Measurements from ENCODE around the gene GPATCH3. TPM values are rescaled to one million over a fixed set of nuclear protein-coding genes. Genes with fewer than 3 reads are reported as not detected.

GPATCH3 gene
- total and polyA plus RNA-seq, 2 donors from 2014 or later: 15.8 TPM

DNA sequence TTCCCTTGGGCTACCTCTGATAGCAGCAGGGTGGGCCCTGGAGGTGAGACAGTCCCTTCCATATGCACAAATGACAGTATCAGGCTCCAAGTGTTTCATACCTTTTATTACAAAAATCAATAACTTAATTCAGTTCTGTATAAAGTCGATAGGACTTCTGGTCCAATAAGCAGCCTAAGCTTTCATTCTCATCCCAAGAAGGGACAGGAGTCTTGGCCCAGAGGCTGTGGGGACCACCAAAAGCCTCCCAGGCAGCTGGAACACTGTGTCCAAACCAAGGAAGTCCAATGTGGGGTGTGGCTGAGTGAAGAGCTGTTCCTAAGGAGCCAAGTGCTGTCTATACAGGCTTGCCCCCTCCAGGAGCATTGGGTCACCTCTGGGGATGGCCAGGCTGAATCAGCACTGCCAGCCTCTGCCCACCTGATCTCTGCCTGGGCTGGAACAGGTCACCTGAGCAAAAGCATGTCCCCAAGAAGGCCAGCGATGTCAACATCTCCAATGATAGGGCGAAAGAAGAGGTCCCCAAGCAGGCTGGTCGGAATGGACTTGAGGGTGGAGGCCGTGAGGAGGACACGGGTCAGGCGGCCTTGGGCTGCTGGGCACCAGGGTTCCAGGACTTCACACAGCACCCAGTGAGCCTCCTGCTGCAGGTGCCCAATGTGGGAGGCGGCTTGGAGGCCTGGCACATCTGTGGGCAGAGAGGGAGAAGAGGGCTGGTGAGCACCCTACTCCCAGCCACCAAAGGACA is 11.3 kb upstream of the GPATCH3 start:
- no peaks in the 10 kb centered on the region for H3K27me3 ChIP-seq (ENCODE audit: control insufficient read depth, insufficient read depth, low read length)
- FAIRE-seq (no peak), DNase-seq (no peak)
- intact Hi-C loops (cut with DNase I): no loop called here
- no peak overlapping the region for H3K9ac ChIP-seq (ENCODE audit: low read length in 3 of 3)
- H3K4me3 ChIP-seq (ENCODE audit: low read length in 3 of 3): peak overlapping the region in 1 of 3 donors; percentile 75
- peak overlapping the region in 1 of 2 donors; percentile 18 for H3K27ac ChIP-seq (ENCODE audit: low read depth in 2 of 2, low read length in 2 of 2)
- TF ChIP-seq CTCF (IDR thresholded peaks at IDR 0.05; ENCODE audit: borderline replicate concordance, extremely low read depth, insufficient read depth): no peak
- peaks cover 0 to 13% (median 9%) of the 10 kb centered on the region in 3 donors for H3K4me1 ChIP-seq (ENCODE audit: control insufficient read depth in 2 of 3, insufficient read depth in 2 of 3, low read depth in 1 of 3, low read length in 3 of 3)
- H3K36me3 ChIP-seq (ENCODE audit: control insufficient read depth in 2 of 3, insufficient read depth in 3 of 3, low read length in 3 of 3): no peaks in the 10 kb centered on the region
- H3K9me3 ChIP-seq (ENCODE audit: control insufficient read depth in 2 of 3, insufficient read depth in 1 of 3, low read length in 3 of 3): no peaks in the 10 kb centered on the region

DNA sequence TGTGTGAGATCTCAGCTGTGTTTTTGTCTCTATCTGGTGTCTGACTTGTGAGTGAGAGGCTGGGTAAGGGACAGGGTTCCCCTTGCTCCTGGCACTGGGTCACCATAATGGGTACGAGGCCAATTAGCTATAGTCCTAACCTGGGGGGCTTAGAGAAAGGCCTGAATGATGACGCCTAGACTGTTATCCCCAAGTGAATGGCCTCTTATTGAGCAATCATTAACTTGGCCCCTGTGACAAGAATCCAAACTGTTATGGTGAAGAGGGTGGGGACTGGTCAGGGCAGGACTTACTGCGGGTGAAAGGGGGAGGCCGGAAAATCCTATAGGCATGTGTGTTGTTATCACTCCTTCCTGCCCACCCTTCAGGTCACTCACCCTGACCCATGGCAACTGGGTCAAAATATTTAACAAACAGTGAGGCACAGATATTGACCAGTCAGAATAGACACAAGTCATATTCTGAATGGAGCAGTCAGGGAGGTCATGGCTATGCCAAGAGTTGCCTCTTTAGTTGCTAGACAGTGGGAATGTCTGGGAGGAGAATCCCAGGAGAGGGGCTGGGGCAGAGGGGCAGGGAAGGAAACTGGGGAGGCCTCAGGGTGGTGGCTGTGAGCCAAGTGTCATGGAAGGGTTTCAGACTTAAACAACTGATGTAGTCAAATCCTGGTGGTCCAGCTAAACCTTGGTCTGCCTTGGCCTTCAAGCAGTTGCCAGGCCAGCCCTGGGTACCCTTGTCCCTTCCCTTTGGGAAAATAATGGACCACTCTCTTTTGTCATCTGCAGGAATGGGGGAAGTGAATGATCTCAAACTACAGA is 10.3 kb upstream of the GPATCH3 start:
- Histone ChIP-seq H3K9me3 (ENCODE audit: control insufficient read depth in 2 of 3, insufficient read depth in 1 of 3, low read length in 3 of 3) (no peaks in the 10 kb centered on the region), H3K27ac (ENCODE audit: low read depth in 2 of 2, low read length in 2 of 2) (peak overlapping the region; percentile 5 to 20), H3K9ac (ENCODE audit: low read length in 3 of 3) (peak overlapping the region in 1 of 3 donors; percentile 38), H3K4me3 (ENCODE audit: low read length in 3 of 3) (peak overlapping the region in 1 of 3 donors; percentile 27), H3K4me1 (ENCODE audit: control insufficient read depth in 2 of 3, insufficient read depth in 2 of 3, low read depth in 1 of 3, low read length in 3 of 3) (peaks cover 0 to 13% (median 9%) of the 10 kb centered on the region in 3 donors), H3K36me3 (ENCODE audit: control insufficient read depth in 2 of 3, insufficient read depth in 3 of 3, low read length in 3 of 3) (no peaks in the 10 kb centered on the region), H3K27me3 (ENCODE audit: control insufficient read depth, insufficient read depth, low read length) (no peaks in the 10 kb centered on the region)
- no peak for FAIRE-seq
- no peak for TF ChIP-seq CTCF (IDR thresholded peaks at IDR 0.05; ENCODE audit: borderline replicate concordance, extremely low read depth, insufficient read depth)
- DNase-seq: peak in 1 of 5 donors; percentile 37
- intact Hi-C loops (cut with DNase I): no loop called here

- no peak for DNase-seq
- no peaks in the 10 kb centered on the region for H3K9me3 ChIP-seq (ENCODE audit: control insufficient read depth in 2 of 3, insufficient read depth in 1 of 3, low read length in 3 of 3)
- FAIRE-seq: no peak
- no peak overlapping the region for H3K9ac ChIP-seq (ENCODE audit: low read length in 3 of 3)
- intact Hi-C loops (cut with DNase I): no loop called here
- peak overlapping the region in 1 of 2 donors; percentile 17 for H3K27ac ChIP-seq (ENCODE audit: low read depth in 2 of 2, low read length in 2 of 2)
- H3K27me3 ChIP-seq (ENCODE audit: control insufficient read depth, insufficient read depth, low read length): no peaks in the 10 kb centered on the region
- peaks cover 0 to 13% (median 9%) of the 10 kb centered on the region in 3 donors for H3K4me1 ChIP-seq (ENCODE audit: control insufficient read depth in 2 of 3, insufficient read depth in 2 of 3, low read depth in 1 of 3, low read length in 3 of 3)
- no peaks in the 10 kb centered on the region for H3K36me3 ChIP-seq (ENCODE audit: control insufficient read depth in 2 of 3, insufficient read depth in 3 of 3, low read length in 3 of 3)
- TF ChIP-seq CTCF (IDR thresholded peaks at IDR 0.05; ENCODE audit: borderline replicate concordance, extremely low read depth, insufficient read depth): no peak
- no peak overlapping the region for H3K4me3 ChIP-seq (ENCODE audit: low read length in 3 of 3)
These were observed 9.7 kb upstream of the GPATCH3 start for GRCh38 chr1:26909951-26910342.
